ENCODE results near the gene GOLGA8Q.
"Not testable (repeated sequence)": the region's sequence is repeated elsewhere in the genome, so short reads cannot be mapped to it uniquely, and the experiment has no call there.

DNA sequence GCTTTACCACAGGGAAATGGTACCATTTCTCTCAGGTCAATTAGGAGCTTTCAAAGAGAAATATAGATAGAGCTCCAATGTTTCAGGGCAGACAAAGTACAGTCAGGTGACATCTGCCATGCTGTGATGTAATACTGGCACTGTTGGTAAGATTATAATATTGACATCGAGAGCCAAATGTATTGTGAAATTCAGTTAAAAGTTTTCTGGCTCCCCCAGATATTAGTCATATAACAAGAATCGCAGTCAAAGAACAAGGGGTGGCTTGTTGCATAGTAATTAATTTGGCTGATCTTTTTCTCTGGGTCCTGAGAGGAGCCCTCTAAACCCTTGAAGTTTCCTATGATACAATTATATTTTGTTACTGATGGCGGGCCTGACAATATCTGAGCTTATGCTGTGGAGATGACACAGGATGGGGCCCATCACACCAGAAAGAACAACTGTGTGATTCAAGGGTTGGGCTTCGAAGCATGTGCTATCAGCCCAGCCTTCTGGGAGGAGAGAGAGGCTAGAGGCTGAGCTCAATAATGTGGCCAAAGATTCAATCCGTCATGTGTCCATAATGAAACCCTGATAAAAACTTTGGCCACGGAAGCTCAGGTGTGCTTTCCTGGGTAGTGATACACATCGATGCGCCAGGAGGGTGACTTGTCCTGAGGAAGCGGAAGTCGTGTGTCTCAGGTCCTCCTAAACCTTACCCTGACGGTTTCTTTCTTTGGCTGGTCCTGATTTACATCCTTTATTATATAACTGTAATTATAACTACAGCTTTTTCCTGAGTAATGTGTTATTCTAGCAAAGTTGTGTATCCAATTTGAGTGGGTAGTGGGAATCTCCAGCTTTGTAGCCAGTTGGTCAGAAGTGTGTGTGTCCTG is 48.7 kb upstream of the GOLGA8Q start:
- TF ChIP-seq, protein P1, sequence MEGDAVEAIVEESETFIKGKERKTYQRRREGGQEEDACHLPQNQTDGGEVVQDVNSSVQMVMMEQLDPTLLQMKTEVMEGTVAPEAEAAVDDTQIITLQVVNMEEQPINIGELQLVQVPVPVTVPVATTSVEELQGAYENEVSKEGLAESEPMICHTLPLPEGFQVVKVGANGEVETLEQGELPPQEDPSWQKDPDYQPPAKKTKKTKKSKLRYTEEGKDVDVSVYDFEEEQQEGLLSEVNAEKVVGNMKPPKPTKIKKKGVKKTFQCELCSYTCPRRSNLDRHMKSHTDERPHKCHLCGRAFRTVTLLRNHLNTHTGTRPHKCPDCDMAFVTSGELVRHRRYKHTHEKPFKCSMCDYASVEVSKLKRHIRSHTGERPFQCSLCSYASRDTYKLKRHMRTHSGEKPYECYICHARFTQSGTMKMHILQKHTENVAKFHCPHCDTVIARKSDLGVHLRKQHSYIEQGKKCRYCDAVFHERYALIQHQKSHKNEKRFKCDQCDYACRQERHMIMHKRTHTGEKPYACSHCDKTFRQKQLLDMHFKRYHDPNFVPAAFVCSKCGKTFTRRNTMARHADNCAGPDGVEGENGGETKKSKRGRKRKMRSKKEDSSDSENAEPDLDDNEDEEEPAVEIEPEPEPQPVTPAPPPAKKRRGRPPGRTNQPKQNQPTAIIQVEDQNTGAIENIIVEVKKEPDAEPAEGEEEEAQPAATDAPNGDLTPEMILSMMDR (IDR thresholded peaks at IDR 0.05): not testable (repeated sequence)
- TF ChIP-seq EZH2 (IDR thresholded peaks at IDR 0.05; ENCODE audit: borderline replicate concordance, insufficient read depth, low read depth, low read length, poor library complexity, severe bottlenecking): not testable (repeated sequence)

Data from B cell (primary cell).